Mucosa of descending colon (tissue), 3 donors: ENCODE data around the gene RBP3. TPM values are rescaled to one million over a fixed set of nuclear protein-coding genes. Genes with fewer than 3 reads are reported as not detected.

Experiments
- ATAC-seq: fragments of 200-7000 bp; cut with Tn5 transposase; one replicate; pipeline ENCODE4 v1.9.1; 2020; ENCODE audit warnings: mild to moderate bottlenecking, moderate library complexity
- DNase-seq, 3 donors: peaks; one replicate each; pipeline ENCODE4 v3.0.0-alpha.2; 2020
- H3K36me3 ChIP-seq: fragments of 200-600 bp; one replicate; pipeline ENCODE4 v1.8.0; 2021; ENCODE audit warnings: low read depth, mild to moderate bottlenecking
- H3K4me1 ChIP-seq: fragments of 200-600 bp; one replicate; pipeline ENCODE4 v1.8.0; 2021; ENCODE audit warnings: low read depth, mild to moderate bottlenecking
- H3K4me3 ChIP-seq: fragments of 200-600 bp; one replicate; pipeline ENCODE4 v1.8.0; 2021; ENCODE audit warnings: mild to moderate bottlenecking
- H3K9me3 ChIP-seq: fragments of 200-600 bp; one replicate; pipeline ENCODE4 v1.8.0; 2021; ENCODE audit warnings: mild to moderate bottlenecking
- intact Hi-C, 2 donors: fragments of 100-400 bp; cut with DNase I in 1 of 2; cut with micrococcal nuclease in 1 of 2; formaldehyde crosslinking; loops; one replicate each; pipeline versions ENCODE4 v1.11.0 to v1.11.1; 2022; cut with DNase I, micrococcal nuclease
- total RNA-seq, 3 donors: library from RNA; stranded (reverse); fragmentation: NEBNext Ultra II Directional in 2 of 3; extraction: Animal tissue kit (Norgen Biotek cat#: 25700) in 2 of 3; gene quantifications; one replicate each; pipeline versions ENCODE4 v1.2.1 to v1.2.4, GENCODE V29; 2021 to 2023
- TF ChIP-seq, protein P1 (sequence below): fragments of 200-600 bp; IDR thresholded peaks from one replicate; pipeline ENCODE4 v1.8.0; 2022; ENCODE audit warnings: antibody characterized with exemption, mild to moderate bottlenecking
- donor health status: DM: no; HTN: no; CAD: no; lungs with moderate emphysema.
- donor health status: DM: no; HTN: no; CAD: no.
- donor health status: DM: no; HTN: yes; CAD: no.

The RBP3 gene
- total RNA-seq, 3 donors from 2014 or later, result not detected

- H3K4me3 ChIP-seq, result no peak overlapping the region
- intact Hi-C loops, result no loop called here
- peaks cover 19% of the 10 kb centered on the region for H3K4me1 ChIP-seq
- no peak for ATAC-seq
- H3K9me3 ChIP-seq, result no peaks in the 10 kb centered on the region
- no peak for DNase-seq
- TF ChIP-seq, protein P1, sequence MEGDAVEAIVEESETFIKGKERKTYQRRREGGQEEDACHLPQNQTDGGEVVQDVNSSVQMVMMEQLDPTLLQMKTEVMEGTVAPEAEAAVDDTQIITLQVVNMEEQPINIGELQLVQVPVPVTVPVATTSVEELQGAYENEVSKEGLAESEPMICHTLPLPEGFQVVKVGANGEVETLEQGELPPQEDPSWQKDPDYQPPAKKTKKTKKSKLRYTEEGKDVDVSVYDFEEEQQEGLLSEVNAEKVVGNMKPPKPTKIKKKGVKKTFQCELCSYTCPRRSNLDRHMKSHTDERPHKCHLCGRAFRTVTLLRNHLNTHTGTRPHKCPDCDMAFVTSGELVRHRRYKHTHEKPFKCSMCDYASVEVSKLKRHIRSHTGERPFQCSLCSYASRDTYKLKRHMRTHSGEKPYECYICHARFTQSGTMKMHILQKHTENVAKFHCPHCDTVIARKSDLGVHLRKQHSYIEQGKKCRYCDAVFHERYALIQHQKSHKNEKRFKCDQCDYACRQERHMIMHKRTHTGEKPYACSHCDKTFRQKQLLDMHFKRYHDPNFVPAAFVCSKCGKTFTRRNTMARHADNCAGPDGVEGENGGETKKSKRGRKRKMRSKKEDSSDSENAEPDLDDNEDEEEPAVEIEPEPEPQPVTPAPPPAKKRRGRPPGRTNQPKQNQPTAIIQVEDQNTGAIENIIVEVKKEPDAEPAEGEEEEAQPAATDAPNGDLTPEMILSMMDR, result no peak
- H3K36me3 ChIP-seq, result no peaks in the 10 kb centered on the region
These were observed 14.6 kb upstream of the RBP3 start for GRCh38 chr10:47333532-47333931.

DNA sequence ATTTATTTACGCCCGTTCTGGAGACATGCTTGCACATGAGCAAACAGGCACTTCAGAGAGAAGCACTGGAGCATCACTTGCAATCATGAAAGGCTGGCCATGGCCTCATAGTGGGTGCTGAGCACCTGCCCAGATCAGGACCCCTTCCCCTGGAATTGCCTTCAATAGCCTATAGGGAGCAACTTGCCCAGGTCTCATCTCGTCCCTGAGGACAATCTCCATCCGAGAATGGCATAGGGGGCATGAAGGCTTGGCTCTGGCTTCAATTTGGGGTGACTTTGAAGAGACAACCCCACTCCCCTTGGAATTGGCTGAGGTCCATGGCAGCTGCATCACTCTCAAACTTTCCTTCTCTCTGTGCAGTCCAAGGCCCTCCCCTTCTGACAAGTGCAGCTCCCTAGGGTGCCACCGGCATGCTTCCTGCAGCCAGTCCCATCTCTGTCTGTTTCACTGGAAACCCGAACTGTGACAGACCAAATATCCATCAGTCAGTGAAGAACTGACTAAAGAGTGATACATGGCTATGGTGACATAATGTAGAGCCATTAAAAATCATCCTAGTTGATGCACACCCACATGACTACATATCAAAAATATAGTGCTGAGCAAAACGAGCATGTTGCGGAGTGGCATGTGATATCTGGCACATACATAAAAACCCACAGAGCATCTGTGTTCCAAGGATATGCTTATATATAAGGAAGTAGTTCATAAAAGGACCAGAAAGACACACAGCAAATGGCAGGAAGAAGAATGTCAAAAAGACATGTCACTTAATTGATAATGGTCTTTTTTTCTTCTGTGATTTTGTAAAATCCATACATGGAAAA lies 13.5 kb upstream of the RBP3 start:
- Histone ChIP-seq H3K36me3 (no peaks in the 10 kb centered on the region), H3K9me3 (no peaks in the 10 kb centered on the region), H3K4me1 (peaks cover 17% of the 10 kb centered on the region), H3K4me3 (no peak overlapping the region)
- ATAC-seq (no peak), DNase-seq (no peak)
- TF ChIP-seq, protein P1, result no peak
- intact Hi-C loops, result no loop called here

- intact Hi-C loops, result no loop called here
- TF ChIP-seq, protein P1, result no peak
- no peak for DNase-seq
These were observed 12.3 kb upstream of the RBP3 start for GRCh38 chr10:47335906-47336305.

DNA sequence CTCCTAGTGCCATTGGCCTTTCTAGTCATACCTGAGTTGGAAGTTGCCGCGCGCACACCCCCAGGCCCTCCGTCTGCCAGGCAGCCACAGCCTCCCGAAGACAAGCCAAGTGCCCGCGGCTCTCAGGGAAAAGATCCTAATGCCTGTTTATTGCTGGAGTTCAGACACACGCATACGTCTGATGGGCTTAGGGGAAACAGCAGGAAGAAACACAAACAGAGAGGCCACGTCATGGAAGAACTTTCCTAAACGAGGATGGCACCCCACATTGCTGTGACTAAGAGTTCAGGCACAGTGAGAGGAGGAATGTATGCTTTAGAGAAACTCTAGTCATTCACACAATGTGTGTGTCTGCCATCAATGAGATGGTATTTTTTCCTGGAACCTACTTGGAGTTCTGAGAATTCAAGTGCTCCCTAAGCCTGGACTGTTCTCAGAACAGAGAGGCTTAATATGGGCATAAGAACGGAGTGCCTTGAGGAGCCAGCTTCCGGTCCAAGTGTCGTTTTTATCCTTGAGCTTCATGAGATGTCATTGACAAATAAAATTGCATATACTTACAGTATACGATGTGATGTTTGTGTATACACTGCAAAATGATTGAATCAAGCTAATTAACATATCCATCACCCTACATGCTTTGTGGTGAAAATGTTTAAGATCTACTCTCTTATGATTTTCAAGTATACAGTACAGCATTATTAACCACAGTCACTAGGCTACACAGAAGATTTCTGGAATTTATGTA lies 11.6 kb upstream of the RBP3 start:
- TF ChIP-seq, protein P1, result no peak
- no peaks in the 10 kb centered on the region for H3K36me3 ChIP-seq
- ATAC-seq, result no peak
- peaks cover 5% of the 10 kb centered on the region for H3K4me1 ChIP-seq
- DNase-seq, result no peak
- intact Hi-C loops, result no loop called here
- H3K4me3 ChIP-seq, result no peak overlapping the region
- no peaks in the 10 kb centered on the region for H3K9me3 ChIP-seq

More at GRCh38 chr10:47335906-47336305, 12.3 kb upstream of the RBP3 start:
- H3K9me3 ChIP-seq, result no peaks in the 10 kb centered on the region
- no peaks in the 10 kb centered on the region for H3K36me3 ChIP-seq
- no peak for ATAC-seq
- H3K4me3 ChIP-seq, result no peak overlapping the region
- H3K4me1 ChIP-seq, result peaks cover 12% of the 10 kb centered on the region

DNA sequence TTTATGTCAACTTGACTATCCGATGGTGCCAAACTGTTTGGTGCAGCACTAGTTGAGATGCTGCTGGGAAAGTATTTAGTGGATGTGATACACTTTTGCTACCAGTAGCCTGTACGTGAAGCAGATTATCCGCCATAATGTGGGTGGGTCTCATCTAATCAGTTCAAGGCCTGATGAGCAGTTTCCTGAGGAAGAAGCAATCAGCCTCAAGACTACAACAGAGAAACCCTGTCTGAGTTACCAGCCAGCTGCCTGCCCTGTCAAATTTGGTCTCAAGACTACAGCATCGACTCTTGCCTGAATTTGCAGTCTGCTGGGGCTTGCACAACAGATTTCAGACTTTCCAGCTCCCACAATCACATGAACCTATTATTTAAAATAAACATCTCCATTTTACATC lies 10.9 kb upstream of the RBP3 start:
- TF ChIP-seq, protein P1, result no peak
- H3K9me3 ChIP-seq, result no peaks in the 10 kb centered on the region
- no peak overlapping the region for H3K4me3 ChIP-seq
- ATAC-seq (no peak), DNase-seq (no peak)
- peaks cover 4% of the 10 kb centered on the region for H3K4me1 ChIP-seq
- intact Hi-C loops, result no loop called here
- no peaks in the 10 kb centered on the region for H3K36me3 ChIP-seq
